GM10248 (cell line): ENCODE measurements around the gene CERS6.

Experiments used
- CTCF ChIA-PET: fragments of 300-600 bp; sonication (Branson Sonifier 250); formaldehyde crosslinking; extraction: SDS; loops from one replicate; lab custom pipeline; 2021; ENCODE audit warnings: antibody characterized with exemption; lab: Yijun Ruan, JAX
- POLR2A ChIA-PET: fragments of 350-650 bp; sonication (Branson Sonifier 250); formaldehyde crosslinking; extraction: SDS; loops from one replicate; lab custom pipeline; 2020; ENCODE audit warnings: antibody characterized with exemption; lab: Yijun Ruan, JAX
- DNase-seq: peaks from one replicate; pipeline ENCODE4 v3.0.0; 2012; ENCODE audit errors: extremely low spot score
- TF ChIP-seq, protein P1 (sequence below): IDR thresholded peaks from 2 replicates; pipeline ENCODE4 v1.5.1; 2012; ENCODE audit warnings: mild to moderate bottlenecking, low read depth; ENCODE audit errors: extremely low read depth, missing control alignments, control extremely low read depth

The CERS6 gene

DNA sequence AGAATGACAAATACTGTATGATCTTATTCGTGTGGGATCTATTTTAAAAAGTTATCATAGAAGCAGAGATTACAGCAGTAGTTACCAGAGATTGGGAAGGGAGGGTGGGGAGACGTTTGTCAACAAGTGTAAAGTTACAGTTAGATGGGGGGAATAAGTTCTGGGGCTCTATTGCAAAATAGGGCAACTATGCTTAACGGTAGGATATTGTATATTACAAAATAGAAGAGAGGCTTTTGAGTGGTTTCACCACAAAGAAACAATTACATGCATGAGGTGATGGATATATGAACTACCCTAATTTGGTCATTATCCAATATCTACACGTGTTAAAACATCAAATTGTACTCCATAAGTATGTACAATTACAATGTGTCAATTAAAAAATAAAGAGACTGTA lies 223.0 kb downstream of the CERS6 start:
- CTCF ChIA-PET, result interaction anchor here (1.3 kb wide), 1 partner anchor 14 kb away, joined by 4 read pairs; no protein-coding TSS in a partner anchor
- no peak for DNase-seq
- TF ChIP-seq, protein P1, sequence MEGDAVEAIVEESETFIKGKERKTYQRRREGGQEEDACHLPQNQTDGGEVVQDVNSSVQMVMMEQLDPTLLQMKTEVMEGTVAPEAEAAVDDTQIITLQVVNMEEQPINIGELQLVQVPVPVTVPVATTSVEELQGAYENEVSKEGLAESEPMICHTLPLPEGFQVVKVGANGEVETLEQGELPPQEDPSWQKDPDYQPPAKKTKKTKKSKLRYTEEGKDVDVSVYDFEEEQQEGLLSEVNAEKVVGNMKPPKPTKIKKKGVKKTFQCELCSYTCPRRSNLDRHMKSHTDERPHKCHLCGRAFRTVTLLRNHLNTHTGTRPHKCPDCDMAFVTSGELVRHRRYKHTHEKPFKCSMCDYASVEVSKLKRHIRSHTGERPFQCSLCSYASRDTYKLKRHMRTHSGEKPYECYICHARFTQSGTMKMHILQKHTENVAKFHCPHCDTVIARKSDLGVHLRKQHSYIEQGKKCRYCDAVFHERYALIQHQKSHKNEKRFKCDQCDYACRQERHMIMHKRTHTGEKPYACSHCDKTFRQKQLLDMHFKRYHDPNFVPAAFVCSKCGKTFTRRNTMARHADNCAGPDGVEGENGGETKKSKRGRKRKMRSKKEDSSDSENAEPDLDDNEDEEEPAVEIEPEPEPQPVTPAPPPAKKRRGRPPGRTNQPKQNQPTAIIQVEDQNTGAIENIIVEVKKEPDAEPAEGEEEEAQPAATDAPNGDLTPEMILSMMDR, result no peak
- POLR2A ChIA-PET, result no interaction called here

DNA sequence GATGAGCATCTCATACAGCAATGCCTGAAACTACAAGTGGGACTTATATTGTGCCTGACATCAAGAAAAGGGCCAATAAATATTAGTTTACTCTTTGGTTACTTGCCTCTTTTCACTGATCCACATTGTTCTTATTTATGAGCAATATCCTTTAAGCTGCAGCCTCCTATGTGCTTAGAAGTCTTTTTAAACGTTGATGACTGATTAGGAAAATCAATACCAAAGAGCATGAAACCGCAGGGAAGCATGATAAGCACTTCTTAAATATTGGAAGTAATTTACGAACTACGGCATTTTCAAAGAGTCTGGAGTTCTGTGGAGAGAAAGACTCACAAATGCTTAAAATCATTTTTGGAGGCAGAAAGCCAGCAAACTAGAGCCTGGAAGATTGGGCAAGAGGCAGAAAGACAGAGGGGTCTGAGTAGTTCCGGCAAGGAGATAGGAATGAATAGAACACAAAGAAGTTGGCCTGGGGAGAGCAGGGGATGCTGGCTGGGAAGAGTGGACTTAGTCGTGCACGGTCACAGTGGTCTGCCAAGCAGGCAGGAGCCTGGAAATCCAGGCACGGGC lies 223.8 kb downstream of the CERS6 start:
- TF ChIP-seq, protein P1, result no peak
- ChIA-PET CTCF (interaction anchor here (0.9 to 4.1 kb wide), 2 partner anchors 10 to 12 kb away, joined by 3 to 21 read pairs; no protein-coding TSS in a partner anchor), POLR2A (no interaction called here)
- no peak for DNase-seq

DNA sequence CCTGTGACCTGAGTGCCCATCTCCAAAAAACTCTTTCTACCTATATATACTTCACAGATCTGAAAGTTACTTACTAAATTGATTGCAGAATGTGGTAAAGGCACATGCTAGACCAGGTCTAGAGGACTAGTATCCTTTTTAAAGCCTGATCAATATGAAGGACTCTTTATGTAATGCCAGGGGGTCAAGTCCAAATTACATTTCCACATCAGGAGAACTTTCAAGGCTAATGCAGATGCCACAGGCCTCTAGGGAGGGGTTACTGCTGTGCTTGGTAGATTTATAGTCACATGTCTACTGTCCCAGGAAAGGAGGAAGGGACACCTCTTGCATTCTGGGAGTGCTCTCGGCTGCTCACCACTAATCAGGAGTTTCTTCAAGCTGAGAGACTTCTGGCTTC lies 227.9 kb downstream of the CERS6 start:
- POLR2A ChIA-PET, result no interaction called here
- CTCF ChIA-PET, result no interaction called here
- no peak for DNase-seq
- TF ChIP-seq, protein P1, result no peak

DNA sequence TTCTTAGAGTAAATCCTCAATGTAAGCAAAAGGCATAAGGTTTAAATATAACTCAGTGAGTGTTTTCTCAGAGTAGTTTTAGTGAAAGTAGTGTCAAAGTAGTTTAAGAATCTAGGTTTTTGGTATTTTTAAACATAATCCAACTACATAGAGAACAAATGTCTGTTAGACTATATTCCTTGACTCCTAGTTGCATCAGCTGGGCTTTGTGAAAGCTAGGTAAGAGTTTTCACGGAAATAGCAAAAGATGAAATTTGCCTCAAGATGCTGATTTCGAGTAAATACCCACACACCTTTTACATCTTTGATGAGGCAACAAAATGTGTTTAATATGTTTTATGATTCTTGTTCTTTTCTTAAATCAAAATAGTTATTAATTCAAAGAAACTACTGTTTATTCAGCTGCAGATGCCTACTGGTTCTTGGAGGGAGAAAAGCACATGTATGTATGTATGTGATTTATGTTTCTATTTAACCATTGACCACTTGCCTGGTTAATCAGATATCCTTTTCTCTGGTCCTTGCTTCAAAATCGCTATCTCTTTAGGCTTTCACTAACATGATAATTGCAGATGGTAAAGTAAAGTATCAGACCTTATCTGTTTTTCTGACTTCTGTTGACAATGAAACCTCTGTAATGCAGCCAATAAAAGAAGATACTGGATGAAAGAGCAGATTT lies 229.0 kb downstream of the CERS6 start:
- CTCF ChIA-PET, result interaction anchor here (1.3 to 3.1 kb wide), 4 partner anchors 10 to 340 kb away, joined by 3 to 37 read pairs (median 6); no protein-coding TSS in a partner anchor
- POLR2A ChIA-PET, result no interaction called here
- no peak for DNase-seq
- TF ChIP-seq, protein P1, result no peak

DNA sequence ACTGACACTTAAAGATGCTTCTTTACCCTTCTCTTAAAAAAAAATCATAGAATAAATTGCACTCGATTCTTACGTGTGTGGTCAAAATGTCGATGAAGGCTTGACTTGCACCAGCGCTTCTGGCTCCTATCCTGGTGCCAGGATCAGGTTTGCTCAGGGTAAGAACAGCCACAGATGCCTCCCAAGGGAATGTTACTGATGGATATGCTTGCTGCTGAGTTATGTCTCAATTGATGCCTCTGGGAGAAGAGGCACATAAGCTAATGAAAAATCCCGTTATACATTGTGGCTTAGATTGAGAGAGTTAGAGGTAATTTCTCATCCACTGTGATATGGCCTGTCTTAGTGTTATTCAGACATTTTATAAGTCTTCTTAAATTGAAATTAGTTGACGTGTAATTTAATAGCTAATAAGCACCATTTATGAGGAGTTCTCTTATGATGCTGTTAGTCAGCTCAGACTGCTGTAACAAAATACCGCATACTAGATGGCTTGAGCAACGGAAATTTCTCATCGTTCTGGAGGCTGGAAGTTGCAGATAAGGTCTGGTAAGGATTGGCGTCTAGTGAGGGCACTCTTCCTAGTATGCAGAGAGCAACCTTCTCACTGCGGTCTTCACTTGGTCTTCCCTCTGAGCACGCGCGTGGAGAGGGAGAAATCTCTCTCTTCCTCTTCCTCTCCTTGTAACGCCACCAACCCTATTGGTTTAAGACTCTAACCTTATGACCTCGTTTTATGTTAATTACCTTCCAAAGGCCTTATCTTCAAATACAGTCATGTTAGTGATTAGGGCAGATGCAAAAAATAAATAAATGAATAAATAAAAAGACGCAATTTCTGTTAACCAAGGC lies 229.8 kb downstream of the CERS6 start:
- TF ChIP-seq, protein P1, result no peak
- no peak for DNase-seq
- CTCF ChIA-PET, result interaction anchor here (1.3 to 3.1 kb wide), 7 partner anchors 9 to 341 kb away, joined by 3 to 37 read pairs (median 5); no protein-coding TSS in a partner anchor
- POLR2A ChIA-PET, result no interaction called here

DNA sequence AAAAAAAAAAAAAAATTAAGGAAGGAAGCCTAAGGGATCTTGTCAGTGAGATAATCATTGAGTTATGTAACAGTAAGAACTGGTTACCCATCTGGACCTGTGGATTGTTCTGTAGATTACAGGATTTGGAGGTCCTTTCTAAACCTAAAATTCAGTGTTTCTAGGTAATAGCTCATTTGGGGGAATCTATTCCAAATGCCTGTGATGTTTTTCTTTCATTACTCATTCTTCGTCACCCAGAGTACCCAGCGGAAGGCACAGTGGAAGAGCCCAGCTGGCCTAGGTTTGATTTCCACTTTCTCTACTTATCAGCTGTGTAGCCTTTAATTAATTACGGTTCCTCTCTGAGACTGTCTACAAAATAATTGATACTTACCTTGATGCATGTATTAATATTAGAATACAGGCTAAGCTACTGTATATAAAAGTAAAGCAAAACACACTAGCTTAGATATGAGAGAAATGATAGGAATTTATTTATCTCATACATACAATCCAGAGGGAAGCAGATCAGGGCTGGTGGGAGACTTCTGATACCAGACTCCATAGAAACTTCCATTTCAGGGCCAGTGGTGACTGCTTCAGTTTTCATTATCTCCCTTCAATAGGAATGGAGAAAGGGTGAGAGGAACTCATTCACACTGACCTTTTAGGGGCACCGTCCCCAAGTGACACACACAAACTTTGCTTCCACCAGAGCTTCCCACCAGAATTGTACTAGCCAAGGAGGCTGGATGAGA lies 230.6 kb downstream of the CERS6 start:
- ChIA-PET POLR2A (no interaction called here), CTCF (interaction anchor here (0.7 to 3.1 kb wide), 14 partner anchors 9 to 341 kb away, joined by 3 to 37 read pairs (median 5); no protein-coding TSS in a partner anchor)
- DNase-seq, result no peak
- TF ChIP-seq, protein P1, result no peak
